Gastrocnemius medialis (tissue), 4 donors: ENCODE measurements around the gene PHACTR1.

Source experiments
- POLR2A ChIP-seq, 2 donors: fragments of 450-650 bp; IDR thresholded peaks; one replicate each; pipeline ENCODE4 v1.6.1; 2017; ENCODE audit warnings: antibody characterized with exemption in 2 of 2, mild to moderate bottlenecking in 2 of 2, moderate library complexity in 2 of 2
- TF ChIP-seq, protein P1 (sequence below), 5 experiments: fragments of 450-650 bp in 3 of 5; fragments of 200-600 bp in 2 of 5; sonication (generic) in 2 of 5; IDR thresholded peaks in 4 of 5; conservative IDR thresholded peaks in 1 of 5; 1 replicate in 4 of 5; 2 replicates in 1 of 5; pipeline ENCODE4 v1.5.1; 2016 to 2019; ENCODE audit warnings: antibody characterized with exemption in 5 of 5, mild to moderate bottlenecking in 3 of 5, moderate library complexity in 3 of 5

- TF ChIP-seq, protein P1, sequence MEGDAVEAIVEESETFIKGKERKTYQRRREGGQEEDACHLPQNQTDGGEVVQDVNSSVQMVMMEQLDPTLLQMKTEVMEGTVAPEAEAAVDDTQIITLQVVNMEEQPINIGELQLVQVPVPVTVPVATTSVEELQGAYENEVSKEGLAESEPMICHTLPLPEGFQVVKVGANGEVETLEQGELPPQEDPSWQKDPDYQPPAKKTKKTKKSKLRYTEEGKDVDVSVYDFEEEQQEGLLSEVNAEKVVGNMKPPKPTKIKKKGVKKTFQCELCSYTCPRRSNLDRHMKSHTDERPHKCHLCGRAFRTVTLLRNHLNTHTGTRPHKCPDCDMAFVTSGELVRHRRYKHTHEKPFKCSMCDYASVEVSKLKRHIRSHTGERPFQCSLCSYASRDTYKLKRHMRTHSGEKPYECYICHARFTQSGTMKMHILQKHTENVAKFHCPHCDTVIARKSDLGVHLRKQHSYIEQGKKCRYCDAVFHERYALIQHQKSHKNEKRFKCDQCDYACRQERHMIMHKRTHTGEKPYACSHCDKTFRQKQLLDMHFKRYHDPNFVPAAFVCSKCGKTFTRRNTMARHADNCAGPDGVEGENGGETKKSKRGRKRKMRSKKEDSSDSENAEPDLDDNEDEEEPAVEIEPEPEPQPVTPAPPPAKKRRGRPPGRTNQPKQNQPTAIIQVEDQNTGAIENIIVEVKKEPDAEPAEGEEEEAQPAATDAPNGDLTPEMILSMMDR (IDR thresholded peaks at IDR 0.05 in 4 of 5, conservative IDR thresholded peaks at IDR 0.05 in 1 of 5): no peak
- no peak for TF ChIP-seq POLR2A (IDR thresholded peaks at IDR 0.05)
These were observed 81.8 kb downstream of the PHACTR1 start for GRCh38 chr6:12798326-12798725.
